ENCODE data around the gene TMEM33. TPM values are rescaled to one million over a fixed set of nuclear protein-coding genes. Genes with fewer than 3 reads are reported as not detected.
"Not testable (repeated sequence)": the region's sequence is repeated elsewhere in the genome, so short reads cannot be mapped to it uniquely, and the experiment has no call there.

Gene TMEM33, protein sequence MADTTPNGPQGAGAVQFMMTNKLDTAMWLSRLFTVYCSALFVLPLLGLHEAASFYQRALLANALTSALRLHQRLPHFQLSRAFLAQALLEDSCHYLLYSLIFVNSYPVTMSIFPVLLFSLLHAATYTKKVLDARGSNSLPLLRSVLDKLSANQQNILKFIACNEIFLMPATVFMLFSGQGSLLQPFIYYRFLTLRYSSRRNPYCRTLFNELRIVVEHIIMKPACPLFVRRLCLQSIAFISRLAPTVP
- polyA plus RNA-seq (ENCODE audit: insufficient read length in 4 of 4), result 10 to 100 TPM; 43.2 to 54.5 (median 51.2) TPM

DNA sequence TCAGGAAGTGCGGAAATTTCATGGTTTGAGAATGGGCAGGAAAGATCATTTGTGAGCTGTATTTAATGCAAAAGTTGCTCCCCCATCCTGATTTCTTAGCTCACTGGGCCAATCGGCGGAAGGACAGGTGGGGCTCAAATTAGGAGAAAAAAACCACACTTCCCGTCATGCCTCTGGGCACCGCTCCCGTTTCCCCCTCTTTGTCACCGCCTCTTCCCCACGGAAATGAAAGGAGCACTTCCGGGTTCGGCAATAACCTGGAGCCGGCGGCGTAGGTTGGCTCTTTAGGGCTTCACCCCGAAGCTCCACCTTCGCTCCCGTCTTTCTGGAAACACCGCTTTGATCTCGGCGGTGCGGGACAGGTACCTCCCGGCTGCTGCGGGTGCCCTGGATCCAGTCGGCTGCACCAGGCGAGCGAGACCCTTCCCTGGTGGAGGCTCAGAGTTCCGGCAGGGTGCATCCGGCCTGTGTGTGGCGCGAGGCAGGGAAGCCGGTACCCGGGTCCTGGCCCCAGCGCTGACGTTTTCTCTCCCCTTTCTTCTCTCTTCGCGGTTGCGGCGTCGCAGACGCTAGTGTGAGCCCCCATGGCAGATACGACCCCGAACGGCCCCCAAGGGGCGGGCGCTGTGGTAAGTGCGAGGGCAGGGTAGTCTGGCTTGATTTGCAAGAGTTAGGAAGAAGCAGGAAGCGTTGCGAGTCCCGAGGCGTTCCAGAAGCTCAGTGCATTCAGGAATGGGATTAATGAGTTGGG, at the start of gene TMEM33:
TSS of gene TMEM33 (plus strand) at position 529 of the 751 bp plus-strand sequence. CDS start at position 585, 56 bp downstream.
- peak; percentile 63 to 81 (median 78) for DNase-seq (ENCODE audit: low read depth in 4 of 4, low spot score in 3 of 4)

DNA sequence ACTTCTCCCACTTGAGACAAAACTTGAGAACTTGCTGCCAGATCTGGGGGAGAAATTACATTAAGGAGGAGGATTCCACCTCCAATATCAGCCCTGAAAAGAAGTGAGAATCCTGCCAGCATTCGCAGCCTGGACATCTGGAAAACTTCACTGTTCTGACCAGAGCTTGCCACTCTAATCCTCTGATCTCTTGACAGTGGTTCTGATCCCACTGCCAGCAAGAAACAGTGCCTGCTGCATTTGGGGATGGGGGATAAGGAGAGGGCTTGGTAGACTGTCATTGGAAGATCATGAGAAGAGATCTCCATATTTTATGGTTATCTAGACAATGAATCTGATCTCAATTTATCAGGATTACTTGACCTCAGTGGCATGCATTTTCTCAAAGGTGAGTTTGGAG, 49.8 kb upstream of the TMEM33 start:
- DNase-seq (ENCODE audit: low read depth in 4 of 4, low spot score in 3 of 4), result no peak

DNA sequence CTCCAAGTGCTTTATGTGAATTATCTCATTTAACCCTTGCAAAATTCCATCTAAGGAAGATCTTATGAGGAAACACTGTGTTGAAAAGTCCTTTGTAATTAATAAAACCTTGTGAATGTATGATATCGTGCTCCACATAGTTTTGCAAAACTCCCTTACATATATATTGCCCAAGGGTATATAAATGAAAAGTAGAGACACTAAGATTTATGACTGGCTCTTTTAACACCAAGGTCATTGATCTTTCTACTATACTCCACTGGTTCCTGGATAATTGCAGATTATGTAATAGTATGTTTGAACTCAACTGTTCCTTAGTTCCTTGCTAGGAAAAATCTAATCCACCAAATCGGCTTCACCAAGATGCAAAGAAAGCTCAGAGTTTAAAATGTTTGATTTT, 48.0 kb upstream of the TMEM33 start:
- no peak for DNase-seq (ENCODE audit: low read depth in 4 of 4, low spot score in 3 of 4)

DNA sequence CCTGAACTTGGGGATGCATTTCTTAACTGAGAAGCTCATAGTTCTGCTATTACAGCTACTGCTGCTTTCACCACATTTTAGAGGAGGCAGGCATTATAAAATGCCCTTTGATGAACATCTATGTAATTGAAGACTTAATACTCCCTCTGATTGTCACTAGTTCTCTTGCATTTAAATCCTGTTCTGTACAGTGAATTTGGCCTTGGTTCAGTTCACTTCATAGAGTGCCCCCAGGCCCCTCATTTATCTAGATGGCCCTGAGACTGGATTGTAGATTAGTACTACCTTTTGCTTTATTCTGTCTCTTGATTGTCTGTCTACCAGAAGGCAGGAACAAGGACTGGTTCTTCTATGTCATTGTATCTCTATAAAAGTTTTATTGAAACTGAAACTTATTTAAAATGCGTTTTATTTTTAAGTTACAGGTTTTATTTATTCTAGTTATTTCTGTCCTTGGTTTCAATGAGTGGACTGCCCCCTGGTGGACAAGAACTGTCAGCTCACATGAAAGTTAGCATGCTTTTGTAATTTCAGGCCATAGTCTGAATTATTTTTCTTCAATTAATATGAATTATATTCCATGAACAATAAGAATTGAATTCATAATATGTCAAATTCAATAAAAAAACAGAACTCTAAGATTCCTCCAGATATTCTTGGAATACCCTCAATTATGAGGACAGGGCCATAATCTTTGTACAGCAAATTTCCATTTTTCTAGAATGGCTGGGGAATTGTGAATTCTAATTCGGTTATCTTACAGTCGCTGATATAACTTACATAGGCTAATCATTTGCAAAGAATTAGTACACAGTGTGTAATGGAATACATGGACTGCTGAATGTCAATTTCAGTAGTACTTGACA, 47.2 kb upstream of the TMEM33 start:
- no peak for DNase-seq (ENCODE audit: low read depth in 4 of 4, low spot score in 3 of 4)

DNA sequence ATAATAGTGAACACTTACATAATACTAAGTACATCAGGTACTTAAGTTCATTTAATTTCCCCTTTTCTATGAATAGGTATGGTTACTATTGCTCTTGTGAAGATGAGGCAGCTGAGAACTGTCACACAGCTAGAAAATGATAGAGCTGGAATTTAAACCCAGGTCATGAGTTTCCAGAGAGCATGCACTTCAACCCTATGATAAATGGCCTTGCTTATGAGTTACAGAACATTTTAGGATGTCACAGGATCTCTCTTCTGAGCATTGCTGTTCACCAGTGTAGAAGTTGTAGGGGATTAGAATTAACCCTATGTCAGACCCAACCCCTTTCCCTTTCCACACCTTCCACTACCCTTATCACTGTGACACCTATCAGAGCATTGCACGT, 46.5 kb upstream of the TMEM33 start:
- DNase-seq (ENCODE audit: low read depth in 4 of 4, low spot score in 3 of 4), result no peak

DNA sequence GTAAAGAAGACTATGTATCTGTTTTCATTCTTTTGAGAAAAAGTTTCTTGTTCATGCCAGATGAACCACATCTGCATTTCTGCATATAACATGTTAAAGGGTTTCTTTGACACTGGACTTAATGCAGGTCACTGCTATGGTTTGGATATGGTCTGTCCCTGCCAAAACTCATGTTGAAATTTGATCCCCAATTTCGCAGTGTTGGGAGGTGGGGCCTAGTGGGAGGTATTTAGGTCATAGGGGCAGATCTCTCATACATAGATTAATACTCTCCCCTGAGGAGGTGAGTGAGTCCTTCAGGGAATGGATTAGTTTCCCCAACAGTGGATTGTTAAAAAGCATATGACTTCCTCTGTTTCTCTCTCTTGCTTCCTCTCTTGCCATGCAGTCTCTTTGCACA, 45.9 kb upstream of the TMEM33 start:
- DNase-seq (ENCODE audit: low read depth in 4 of 4, low spot score in 3 of 4), result no peak

DNA sequence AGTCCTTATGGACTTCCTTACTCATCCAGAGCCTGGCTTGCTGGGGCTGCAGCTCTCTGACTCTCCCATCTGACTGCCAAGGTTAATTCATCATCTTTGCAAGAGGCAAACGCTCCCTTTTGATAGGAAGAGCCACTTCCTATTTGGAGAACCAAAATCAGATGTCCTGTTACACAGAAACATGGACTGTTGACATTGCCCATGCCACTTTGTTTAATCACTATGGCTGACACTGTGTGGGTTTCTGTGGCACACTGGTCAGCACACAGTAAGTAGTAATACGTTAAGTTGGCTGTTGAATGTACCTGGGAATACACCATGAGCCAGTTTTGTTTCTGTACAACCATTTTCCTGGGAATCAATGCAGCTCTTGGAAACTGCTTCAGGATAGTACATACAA, 45.1 kb upstream of the TMEM33 start:
- no peak for DNase-seq (ENCODE audit: low read depth in 4 of 4, low spot score in 3 of 4)

DNA sequence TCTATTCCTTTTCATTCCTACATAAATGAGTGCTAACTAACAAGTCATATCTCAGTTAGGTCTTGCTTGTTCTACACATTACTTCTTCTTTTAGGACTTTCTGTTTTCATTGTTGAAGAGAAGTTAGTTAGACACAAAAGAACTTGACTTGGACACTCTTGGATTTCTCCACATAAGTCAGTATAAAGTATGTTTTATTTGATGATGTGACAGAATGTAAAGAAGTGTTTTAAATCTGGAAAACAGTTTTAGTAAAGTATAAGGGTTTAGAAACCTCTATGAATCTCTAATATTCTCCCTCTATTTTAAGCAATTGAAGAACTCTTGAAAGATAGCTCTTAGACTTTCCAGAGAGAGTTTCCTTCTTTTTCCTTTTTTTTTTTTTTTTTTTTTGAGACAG, 38.6 kb upstream of the TMEM33 start:
- no peak for DNase-seq (ENCODE audit: low read depth in 4 of 4, low spot score in 3 of 4)

DNA sequence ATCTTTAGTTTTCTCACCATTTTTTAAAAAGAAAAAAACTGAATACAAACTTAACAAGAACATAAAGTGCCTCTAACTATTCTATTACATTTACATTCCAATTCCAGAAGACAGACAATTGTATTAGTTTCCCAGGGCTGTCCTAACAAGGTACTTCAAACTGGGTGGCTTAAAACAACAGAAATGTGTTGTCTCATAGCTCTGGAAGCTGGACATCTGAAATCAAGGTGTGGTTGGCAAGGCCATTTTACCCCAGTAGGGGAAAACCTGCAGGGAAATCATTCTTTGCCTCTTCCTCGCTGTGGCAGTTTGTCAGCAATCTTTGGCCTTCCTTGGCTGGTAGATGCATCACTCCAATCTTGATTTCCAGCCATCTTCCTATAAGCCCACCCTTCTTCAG, 37.5 kb upstream of the TMEM33 start:
- DNase-seq (ENCODE audit: low read depth in 4 of 4, low spot score in 3 of 4), result no peak

DNA sequence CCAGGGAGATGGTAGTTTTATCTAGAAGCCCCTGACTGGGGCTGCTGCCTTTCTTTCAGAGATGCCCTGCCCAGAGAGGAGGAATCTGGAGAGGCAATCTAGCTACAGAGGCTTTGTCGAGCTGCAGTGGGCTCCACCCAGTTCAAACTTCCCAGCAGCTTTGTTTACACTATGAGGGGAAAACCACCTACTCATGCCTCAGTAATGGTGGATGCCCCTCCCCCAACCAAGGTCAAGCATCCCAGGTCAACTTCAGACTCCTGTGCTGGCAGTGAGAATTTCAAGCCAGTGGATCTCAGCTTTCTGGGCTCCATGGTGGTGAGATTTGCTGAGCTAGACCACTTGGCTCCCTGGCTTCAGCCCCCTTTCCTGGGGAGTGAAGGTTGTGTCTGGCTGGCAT, 26.1 kb upstream of the TMEM33 start:
- not testable (repeated sequence) for DNase-seq (ENCODE audit: low read depth in 4 of 4, low spot score in 3 of 4)

DNA sequence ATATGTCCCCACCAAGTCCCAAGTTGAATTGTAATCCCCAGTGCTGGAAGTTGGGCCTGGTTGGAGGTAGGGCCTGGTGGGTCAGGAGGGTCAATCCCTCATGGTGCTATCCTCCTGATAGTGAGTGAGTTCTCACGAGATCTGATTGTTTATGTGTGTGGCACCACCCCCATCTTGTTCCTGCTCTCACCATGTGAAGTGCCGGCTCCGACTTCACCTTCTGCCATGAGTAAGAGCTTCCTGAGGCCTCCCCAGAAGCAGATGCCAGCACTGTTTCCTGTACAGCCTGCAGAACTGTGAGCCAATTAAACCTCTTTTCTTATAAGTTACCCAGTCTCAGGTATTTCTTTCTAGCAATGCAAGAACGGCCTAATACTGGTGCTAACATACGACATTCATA, 22.7 kb upstream of the TMEM33 start:
- no peak for DNase-seq (ENCODE audit: low read depth in 4 of 4, low spot score in 3 of 4)

DNA sequence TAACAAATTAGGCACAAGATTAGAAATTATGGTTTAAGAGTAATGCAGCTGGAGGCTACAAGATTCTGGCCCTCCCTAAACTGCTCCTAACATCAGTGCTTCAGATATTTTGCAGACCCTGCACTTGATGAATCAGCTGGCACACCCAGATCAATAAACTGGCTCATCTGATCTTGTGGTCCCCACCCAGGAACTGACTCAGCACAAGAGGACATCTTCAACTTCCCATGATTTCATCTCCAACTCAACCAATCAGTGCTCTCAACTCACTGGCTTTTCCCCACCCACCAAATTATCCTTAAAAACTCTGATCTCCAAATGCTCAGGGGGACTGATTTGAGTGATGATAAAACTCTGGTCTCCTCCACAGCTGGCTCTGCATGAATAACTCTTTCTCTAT, 21.7 kb upstream of the TMEM33 start:
- DNase-seq (ENCODE audit: low read depth in 4 of 4, low spot score in 3 of 4), result no peak

DNA sequence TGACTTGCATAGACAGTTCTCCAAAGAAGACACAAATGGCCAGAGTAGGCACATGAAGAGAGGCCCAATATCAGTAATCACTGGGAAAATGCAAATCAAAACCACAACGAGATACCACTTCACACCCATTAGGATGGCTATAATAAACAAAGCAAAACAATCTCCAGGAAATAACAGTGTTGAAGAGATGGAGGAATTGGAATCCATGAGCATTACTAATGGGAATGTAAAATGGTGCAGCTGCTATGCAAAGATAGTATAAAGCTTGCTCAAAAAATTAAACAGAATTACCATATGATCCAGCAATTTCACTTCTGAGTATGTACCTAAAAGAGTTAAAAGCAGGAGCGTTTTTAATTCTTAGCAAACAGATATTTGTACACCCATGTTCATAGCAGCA, 17.0 kb upstream of the TMEM33 start:
- DNase-seq (ENCODE audit: low read depth in 4 of 4, low spot score in 3 of 4), result no peak

DNA sequence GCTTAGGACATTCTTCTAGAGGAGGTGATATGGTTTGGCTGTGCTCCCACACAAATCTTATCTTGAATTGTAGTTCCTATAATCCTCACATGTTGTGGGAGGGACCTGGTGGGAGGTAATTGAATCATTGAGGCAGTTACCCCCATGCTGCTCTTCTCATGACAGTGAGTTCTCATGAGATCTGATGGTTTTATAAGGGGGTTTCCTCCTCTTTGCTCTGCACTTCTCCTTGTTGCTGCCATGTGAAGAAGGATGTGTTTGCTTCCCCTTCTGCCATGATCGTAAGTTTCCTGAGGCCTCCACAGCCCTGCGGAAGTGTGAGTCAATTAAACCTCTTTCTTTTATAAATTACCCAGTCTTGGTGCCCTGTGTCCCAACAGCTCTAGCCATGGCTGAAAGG, 14.8 kb upstream of the TMEM33 start:
- not testable (repeated sequence) for DNase-seq (ENCODE audit: low read depth in 4 of 4, low spot score in 3 of 4)

DNA sequence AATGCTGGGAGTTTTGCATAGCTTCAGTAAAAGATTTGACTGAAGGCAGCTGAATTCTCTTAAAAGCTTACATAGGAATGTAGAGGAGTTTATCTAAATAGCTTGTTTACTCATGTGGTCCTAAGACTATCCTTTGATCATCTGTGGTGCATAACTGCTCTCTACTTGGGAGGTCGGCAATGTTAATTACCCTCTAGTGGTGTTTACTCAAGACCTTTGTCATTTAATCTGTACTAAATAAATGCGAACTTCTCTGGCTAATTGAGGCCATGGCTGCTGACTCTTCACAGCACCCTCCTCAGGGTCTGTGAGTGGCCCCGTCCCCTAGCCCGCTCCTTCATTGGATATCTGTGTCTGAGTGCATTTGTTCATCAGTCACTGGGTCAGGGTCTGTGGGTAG, 13.8 kb upstream of the TMEM33 start:
- no peak for DNase-seq (ENCODE audit: low read depth in 4 of 4, low spot score in 3 of 4)

DNA sequence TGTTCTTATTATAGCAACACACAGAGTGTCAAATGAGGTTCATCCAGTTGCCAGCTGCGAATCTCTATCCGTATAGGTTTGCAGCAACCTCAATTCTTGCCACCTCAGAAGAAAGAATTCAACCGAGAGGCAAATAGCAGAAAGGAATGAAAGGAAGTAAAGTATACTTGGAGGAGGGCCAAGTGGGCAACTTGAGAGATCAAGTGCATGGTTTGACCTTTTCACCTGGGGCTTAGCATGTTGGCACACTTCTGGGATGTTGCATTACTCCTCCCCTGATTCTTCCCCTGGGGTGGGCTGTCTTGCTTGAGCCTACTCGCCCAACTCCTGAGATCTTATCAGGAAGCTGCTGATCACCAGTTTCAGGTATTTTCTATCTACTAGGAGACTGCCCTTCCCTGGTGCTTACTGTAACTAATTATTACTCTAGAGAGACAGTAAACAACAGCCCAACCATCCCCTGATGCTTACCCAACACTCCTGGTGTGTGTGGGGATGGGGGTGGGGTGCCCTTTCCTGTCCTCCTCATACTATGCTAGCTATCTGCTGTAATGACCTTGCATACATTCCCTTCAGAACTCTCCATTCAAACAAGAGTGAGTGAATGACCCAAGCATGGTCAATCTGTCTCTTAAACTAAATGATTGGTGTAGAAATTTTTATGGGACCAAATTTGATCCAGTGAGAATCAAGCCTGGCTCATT, 7.3 kb upstream of the TMEM33 start:
- DNase-seq (ENCODE audit: low read depth in 4 of 4, low spot score in 3 of 4), result no peak

DNA sequence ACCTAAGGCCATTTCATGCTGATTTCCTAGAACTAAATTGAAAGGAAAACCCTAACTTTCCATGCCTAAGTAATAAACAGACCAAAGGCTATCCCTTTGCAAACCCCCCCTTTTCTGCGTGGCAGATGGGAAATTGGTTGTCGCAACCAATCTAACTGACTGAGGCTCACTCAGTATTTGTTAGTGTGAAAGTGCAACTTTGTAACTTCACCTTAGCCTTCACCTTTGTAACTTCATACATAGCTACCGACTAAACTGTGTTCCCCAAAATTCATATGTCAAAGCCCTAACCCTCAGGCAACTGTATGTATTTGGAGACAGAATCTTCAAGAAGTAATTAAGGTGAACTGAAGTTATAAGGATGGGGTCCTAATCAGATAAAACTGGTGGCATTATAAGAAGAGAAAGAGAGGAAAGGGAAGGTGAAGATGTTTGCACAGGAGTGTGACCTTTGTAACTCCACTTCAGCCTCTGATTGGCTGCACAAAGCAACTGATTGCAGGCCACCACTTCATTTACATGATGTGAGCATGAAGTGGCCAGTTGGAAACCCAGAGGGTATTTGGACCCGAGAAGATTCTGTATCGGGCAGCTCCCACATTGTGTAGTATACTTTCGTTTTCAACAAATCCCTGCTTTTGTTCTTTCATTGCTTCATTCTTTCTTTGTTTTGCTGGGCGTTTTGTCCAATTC, 4.9 kb upstream of the TMEM33 start:
- no peak for DNase-seq (ENCODE audit: low read depth in 4 of 4, low spot score in 3 of 4)

DNA sequence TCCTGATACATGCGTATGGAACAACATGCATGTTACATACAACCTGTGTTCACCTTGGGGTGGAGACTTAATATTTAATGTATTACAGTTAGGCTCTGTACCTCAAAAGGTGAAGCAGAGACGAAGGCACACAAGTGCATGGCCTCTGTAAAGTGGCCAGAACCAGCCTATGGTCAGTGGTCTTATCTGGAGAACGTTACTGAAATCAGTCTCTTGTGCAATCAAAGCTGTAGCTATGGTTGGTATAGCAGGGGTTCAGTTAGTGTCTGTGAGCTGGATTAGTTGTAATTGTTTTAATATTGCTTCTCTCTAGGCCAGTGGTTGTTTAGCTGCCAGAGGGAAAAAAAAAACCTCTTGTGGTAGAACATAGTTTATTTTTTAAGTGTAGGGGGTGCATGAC, 2.2 kb upstream of the TMEM33 start:
- no peak for DNase-seq (ENCODE audit: low read depth in 4 of 4, low spot score in 3 of 4)

DNA sequence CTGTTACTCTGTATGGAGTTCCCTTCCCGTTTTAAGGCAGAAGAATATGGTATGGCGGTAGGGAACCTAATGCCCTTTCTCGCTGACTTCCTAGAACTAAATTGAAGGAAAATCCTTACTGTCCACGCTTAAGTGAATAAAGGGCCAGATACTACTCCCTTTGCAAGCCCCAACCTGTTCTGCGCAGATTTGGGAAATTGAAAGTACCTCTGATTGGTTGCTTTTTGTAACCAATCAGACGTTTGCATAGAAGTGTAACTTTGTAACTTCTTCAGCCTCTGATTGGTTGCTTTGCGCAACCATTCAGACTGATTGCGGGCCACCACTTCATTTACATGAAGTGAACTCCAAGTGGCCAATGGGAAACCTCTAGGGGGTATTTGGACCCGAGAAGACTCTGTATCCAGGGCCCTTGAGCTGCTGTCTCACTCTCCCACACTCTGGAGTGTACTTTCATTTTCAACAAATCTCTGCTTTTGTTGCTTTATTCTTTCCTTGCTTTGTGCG, 1.2 kb upstream of the TMEM33 start:
- no peak for DNase-seq (ENCODE audit: low read depth in 4 of 4, low spot score in 3 of 4)

DNA sequence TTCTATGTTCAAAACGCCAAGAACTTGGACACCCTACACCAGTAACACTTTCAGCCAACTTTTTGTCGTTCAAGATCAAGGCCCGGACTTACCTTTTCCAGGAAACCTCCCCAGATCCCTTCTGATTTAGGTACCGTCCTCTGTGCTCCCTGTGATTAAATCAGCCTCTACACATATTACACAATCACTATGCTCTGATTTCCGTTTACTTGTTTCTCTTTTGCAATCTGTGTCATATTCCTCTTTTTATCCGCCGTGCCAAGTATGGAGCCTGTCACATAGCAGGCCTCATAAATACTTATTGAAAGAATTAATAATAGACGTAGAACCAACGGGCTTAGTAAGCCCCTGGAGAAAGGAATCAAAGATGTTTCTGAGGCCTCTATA, 722 bp upstream of the TMEM33 start:
- no peak for DNase-seq (ENCODE audit: low read depth in 4 of 4, low spot score in 3 of 4)

Measured in right renal pelvis (tissue), 4 donors.